GM10266 (cell line): ENCODE results near the gene SLC16A2.

Experiments
- DNase-seq: peaks from one replicate; pipeline ENCODE4 v3.0.0; 2012; ENCODE audit errors: extremely low spot score
- TF ChIP-seq, protein P1 (sequence below): IDR thresholded peaks from 2 replicates; pipeline ENCODE4 v1.5.1; 2012; ENCODE audit warnings: mild to moderate bottlenecking, low read depth; ENCODE audit not compliant: control insufficient read depth, insufficient read depth; ENCODE audit errors: missing control alignments

Gene SLC16A2

DNA sequence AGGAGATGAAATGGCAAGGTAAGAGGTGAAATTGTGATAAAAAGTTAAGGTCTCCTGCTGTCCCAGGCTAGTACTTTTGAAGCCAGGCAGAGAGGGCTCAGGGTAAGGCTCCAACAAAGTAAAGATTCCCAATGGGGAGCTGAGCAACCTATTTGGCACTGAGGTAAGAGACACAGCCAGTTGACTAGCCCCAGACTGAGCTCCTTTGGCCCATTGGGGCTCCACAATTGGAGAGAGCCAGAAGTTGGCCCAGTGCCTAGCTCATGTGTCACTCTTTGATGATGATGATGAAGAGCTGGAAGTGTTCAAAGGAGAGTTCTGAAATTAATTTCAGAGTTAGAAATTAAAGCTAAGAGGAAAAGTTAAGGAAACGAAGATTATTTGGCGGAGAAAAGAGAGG lies 98.6 kb downstream of the SLC16A2 start:
- DNase-seq = no peak
- TF ChIP-seq, protein P1, sequence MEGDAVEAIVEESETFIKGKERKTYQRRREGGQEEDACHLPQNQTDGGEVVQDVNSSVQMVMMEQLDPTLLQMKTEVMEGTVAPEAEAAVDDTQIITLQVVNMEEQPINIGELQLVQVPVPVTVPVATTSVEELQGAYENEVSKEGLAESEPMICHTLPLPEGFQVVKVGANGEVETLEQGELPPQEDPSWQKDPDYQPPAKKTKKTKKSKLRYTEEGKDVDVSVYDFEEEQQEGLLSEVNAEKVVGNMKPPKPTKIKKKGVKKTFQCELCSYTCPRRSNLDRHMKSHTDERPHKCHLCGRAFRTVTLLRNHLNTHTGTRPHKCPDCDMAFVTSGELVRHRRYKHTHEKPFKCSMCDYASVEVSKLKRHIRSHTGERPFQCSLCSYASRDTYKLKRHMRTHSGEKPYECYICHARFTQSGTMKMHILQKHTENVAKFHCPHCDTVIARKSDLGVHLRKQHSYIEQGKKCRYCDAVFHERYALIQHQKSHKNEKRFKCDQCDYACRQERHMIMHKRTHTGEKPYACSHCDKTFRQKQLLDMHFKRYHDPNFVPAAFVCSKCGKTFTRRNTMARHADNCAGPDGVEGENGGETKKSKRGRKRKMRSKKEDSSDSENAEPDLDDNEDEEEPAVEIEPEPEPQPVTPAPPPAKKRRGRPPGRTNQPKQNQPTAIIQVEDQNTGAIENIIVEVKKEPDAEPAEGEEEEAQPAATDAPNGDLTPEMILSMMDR = no peak

DNA sequence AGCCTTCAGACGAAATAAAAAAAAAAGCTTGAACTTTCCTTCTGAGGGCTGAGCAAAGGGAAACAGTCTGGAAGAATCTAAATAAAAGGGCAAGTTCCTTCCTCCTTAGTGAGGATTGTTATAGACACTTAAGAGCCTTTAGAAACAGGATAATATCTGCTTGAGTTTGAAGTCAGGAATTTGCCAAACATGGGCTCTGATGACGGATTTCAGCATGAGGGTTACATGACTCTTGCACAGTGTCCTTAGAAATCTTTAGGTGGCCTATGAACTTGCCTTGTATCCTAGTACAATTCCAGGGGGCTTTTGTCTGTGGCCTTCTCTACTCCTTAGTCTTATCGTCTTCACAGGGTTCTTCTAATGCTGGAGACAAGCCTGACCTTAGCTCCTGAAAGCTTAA lies 99.0 kb downstream of the SLC16A2 start:
- TF ChIP-seq, protein P1 = no peak
- no peak for DNase-seq

DNA sequence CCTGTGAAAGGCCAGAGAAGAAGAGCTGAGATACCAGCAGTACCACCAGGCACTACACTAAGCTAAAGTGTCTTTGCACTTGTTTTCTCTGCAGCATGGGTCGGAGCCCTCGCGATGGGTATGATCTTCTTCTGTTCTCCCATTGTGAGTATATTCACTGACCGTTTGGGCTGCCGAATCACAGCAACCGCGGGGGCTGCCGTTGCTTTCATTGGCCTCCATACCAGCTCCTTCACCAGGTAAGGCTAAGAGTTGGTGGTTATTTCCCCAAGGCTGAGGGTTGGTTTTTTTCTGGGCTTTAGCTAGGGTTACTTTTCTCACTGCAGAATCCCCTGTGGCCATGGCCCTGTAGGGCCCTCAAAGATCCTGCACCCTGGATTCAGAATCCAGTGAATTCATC lies 99.6 kb downstream of the SLC16A2 start:
- TF ChIP-seq, protein P1 = no peak
- no peak for DNase-seq

DNA sequence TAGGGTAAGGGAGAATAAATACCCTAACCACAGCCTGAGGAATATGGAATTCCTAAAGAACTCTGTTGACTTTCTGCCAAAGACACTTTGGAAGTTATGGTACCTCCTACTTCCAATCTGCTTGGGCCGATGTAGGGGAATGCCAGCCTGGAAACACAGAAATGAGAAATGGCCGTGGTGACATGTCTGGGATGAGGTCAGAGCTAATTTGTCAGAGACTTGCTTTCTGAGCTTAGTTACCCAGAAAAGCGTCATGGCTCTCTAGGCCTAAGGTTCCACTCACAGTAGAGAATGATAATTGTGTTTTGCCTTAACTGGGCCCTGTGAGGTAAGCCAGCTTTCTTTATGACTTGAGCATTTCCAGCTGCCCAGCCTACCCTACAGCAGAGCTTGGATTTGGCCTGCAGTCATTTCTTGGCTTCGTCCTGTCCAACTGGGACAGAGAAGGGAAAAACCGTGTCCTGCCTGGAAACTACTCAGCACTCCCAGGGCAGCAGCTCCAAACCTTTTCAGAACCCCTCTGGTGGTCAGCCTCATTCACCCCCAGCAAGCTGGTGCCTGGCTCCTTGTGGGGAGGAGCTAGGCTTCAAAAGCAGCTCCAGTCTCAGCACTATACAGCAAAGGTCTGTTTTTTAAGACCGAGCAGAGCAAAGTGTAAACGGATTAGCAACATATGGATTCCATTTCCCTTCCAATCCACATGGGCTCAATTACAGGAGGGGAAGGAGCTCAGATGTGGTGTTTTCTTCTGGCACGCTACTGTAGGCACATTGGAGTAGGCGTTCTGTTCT lies 100.9 kb downstream of the SLC16A2 start:
- DNase-seq = no peak

DNA sequence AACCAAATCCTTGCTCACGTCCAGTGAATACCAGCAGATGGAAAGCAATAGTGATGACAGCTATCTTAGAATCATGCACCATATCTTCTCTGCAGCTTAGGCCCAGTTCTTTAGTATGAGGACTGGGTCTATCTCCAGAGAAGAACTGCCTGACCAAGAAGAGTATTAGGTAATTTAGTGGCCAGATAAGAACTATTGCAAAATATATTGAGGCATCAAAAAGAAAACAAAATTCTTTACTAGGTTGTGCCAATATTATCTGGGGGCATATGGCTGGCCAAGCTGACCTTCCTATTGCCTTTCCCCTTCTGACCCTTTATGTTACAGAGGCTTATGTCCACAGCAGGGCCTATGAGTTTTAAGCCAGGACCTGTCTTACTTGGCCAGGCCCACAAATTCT lies 101.9 kb downstream of the SLC16A2 start:
- TF ChIP-seq, protein P1 = no peak
- no peak for DNase-seq

More for the DNA sequence above, 100.9 kb downstream of the SLC16A2 start:
- TF ChIP-seq, protein P1 = no peak

DNA sequence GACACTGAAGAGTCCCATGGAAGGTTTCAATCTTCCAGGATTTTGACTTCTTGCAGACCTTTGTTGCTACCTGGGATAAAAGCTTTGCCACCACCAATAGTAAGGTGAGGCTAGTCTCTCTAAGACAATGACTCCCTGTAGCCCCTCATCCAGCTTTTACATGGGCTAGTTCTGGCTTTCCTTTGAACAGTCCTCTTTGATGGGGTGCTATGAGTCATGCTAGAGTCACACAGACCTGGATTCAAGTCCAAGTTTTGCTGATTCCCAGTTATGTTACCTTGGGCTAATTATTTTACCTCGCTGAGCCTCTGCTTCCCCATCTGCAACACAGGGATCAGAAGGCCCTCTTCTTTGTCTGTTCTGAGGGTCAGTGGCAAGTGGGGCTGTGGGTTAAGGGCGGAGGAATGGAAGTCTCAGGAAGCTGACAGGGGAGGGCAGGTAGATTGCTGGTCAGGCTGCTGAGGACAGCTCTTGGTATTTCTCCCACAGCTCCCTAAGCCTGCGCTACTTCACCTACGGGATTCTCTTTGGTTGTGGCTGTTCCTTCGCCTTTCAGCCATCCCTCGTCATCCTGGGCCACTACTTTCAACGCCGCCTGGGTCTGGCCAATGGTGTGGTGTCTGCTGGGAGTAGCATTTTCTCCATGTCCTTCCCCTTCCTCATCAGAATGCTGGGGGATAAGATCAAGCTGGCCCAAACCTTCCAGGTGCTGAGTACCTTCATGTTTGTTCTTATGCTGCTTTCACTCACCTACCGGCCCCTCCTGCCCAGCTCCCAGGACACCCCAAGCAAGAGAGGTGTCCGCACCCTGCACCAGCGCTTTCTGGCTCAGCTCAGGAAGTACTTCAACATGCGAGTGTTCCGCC lies 102.8 kb downstream of the SLC16A2 start:
- DNase-seq = no peak

More for the DNA sequence above, 102.8 kb downstream of the SLC16A2 start:
- TF ChIP-seq, protein P1 = no peak
